HepG2 (cell line): ENCODE results near the gene PDRG1. TPM values are rescaled to one million over a fixed set of nuclear protein-coding genes. Genes with fewer than 3 reads are reported as not detected.
A peak's percentile ranks its signal among the peaks of the same experiment; 100 is the strongest.

Experiments
- CCDC6 ChIP-seq: sonication (generic); formaldehyde crosslinking; IDR thresholded peaks from 2 replicates; pipeline ENCODE4 v1.8.1; 2022; ENCODE audit warnings: mild to moderate bottlenecking, missing genetic modification reagents, moderate library complexity
- GFI1 ChIP-seq: sonication (generic); formaldehyde crosslinking; IDR thresholded peaks from 2 replicates; pipeline ENCODE4 v1.5.0; 2020; ENCODE audit warnings: missing genetic modification reagents, mild to moderate bottlenecking, borderline replicate concordance
- GPN1 ChIP-seq: sonication (generic); formaldehyde crosslinking; IDR thresholded peaks from 2 replicates; pipeline ENCODE4 v1.5.1; 2020; ENCODE audit warnings: missing genetic modification reagents, borderline replicate concordance
- KAT8 ChIP-seq: IDR thresholded peaks from 2 replicates; pipeline ENCODE4 v1.6.1; 2016; ENCODE audit warnings: missing genetic modification reagents, missing compliant biosample characterization
- KDM6A ChIP-seq: IDR thresholded peaks from 2 replicates; pipeline ENCODE4 v1.6.1; 2016; ENCODE audit warnings: low read depth
- MYNN ChIP-seq: sonication (generic); formaldehyde crosslinking; IDR thresholded peaks from 2 replicates; pipeline ENCODE4 v1.4.0; 2020; ENCODE audit warnings: mild to moderate bottlenecking, low read depth, missing genetic modification reagents
- SOX13 ChIP-seq, 3 experiments: fragments of 450-650 bp in 1 of 3; sonication (generic) in 1 of 3; formaldehyde crosslinking in 1 of 3; IDR thresholded peaks in 2 of 3; conservative IDR thresholded peaks in 1 of 3; 2 replicates each; pipeline versions ENCODE4 v1.5.0 to v1.6.1; 2016 to 2020; ENCODE audit warnings: antibody characterized with exemption in 1 of 3, mild to moderate bottlenecking in 1 of 3, missing compliant biosample characterization in 1 of 3, missing genetic modification reagents in 1 of 3, moderate library complexity in 1 of 3
- TOE1 ChIP-seq: sonication (generic); formaldehyde crosslinking; IDR thresholded peaks from 2 replicates; pipeline ENCODE4 v1.4.0; 2020; ENCODE audit warnings: mild to moderate bottlenecking, missing genetic modification reagents
- ZBTB3 ChIP-seq: sonication (generic); formaldehyde crosslinking; IDR thresholded peaks from 2 replicates; pipeline ENCODE4 v1.4.0; 2020; ENCODE audit warnings: low read depth, mild to moderate bottlenecking, moderate library complexity, missing genetic modification reagents, borderline replicate concordance
- ZBTB7A ChIP-seq: sonication (generic); formaldehyde crosslinking; IDR thresholded peaks from 2 replicates; pipeline ENCODE4 v1.8.0; 2022; ENCODE audit warnings: mild to moderate bottlenecking, missing genetic modification reagents
- ZBTB8A ChIP-seq: sonication (generic); formaldehyde crosslinking; IDR thresholded peaks from 2 replicates; pipeline ENCODE4 v1.4.0; 2020; ENCODE audit warnings: mild to moderate bottlenecking, low read depth, missing genetic modification reagents, borderline replicate concordance
- ZKSCAN1 ChIP-seq: fragments of 150-350 bp; IDR thresholded peaks from 2 replicates; pipeline ENCODE4 v1.6.1; 2014; ENCODE audit warnings: low read length
- ZNF343 ChIP-seq: sonication (generic); formaldehyde crosslinking; IDR thresholded peaks from 2 replicates; pipeline ENCODE4 v1.4.0; 2020; ENCODE audit warnings: mild to moderate bottlenecking, missing genetic modification reagents
- ZNF451 ChIP-seq: sonication (generic); formaldehyde crosslinking; IDR thresholded peaks from 2 replicates; pipeline ENCODE4 v1.5.0; 2020; ENCODE audit warnings: mild to moderate bottlenecking, missing genetic modification reagents
- ZNF543 ChIP-seq: sonication (generic); formaldehyde crosslinking; IDR thresholded peaks from 2 replicates; pipeline ENCODE4 v1.4.0; 2020; ENCODE audit warnings: mild to moderate bottlenecking, missing genetic modification reagents
- ZNF619 ChIP-seq: sonication (generic); formaldehyde crosslinking; IDR thresholded peaks from 2 replicates; pipeline ENCODE4 v1.4.0; 2020; ENCODE audit warnings: mild to moderate bottlenecking, missing genetic modification reagents
- ZNF674 ChIP-seq: sonication (generic); formaldehyde crosslinking; IDR thresholded peaks from 2 replicates; pipeline ENCODE4 v1.5.0; 2020; ENCODE audit warnings: low read depth, mild to moderate bottlenecking, missing genetic modification reagents
- polyA plus RNA-seq, 8 experiments: library from polyadenylated mRNA; depleted of rRNA in 3 of 8; stranded (reverse) in 7 of 8; unstranded in 1 of 8; fragments of >200 nt; fragmentation: Illumina TruSeq in 4 of 8; extraction: Trizol in 4 of 8; gene quantifications; 2 replicates each; pipeline versions ENCODE4 v1.2.1 to v1.2.3, GENCODE V29; 2011 to 2016; ENCODE audit warnings: low read depth in 4 of 8, missing spikeins in 1 of 8, mixed read lengths in 1 of 8; ENCODE audit not compliant: insufficient read depth in 1 of 8
- total RNA-seq, 5 experiments: library from RNA; depleted of rRNA; stranded (reverse); fragments of >200 nt; fragmentation: Illumina TruSeq; extraction: Trizol; gene quantifications; 2 replicates each; pipeline ENCODE4 v1.2.3, GENCODE V29; 2016; ENCODE audit warnings: low read depth in 1 of 5
- TF ChIP-seq, protein P1 (sequence below): sonication (generic); formaldehyde crosslinking; IDR thresholded peaks from 2 replicates; pipeline ENCODE4 v1.5.1; 2020; ENCODE audit warnings: mild to moderate bottlenecking, missing genetic modification reagents, borderline replicate concordance
- TF ChIP-seq, protein P2 (sequence below): sonication (generic); formaldehyde crosslinking; IDR thresholded peaks from 2 replicates; pipeline ENCODE4 v1.4.0; 2020; ENCODE audit warnings: missing genetic modification reagents, borderline replicate concordance
- TF ChIP-seq, protein P3 (sequence below): sonication (generic); formaldehyde crosslinking; conservative IDR thresholded peaks from 2 replicates; pipeline ENCODE4 v1.8.1; 2023; ENCODE audit warnings: missing genetic modification reagents
- TF ChIP-seq, protein P4 (sequence below): sonication (generic); formaldehyde crosslinking; IDR thresholded peaks from 2 replicates; pipeline ENCODE4 v1.5.1; 2020; ENCODE audit warnings: missing genetic modification reagents, mild to moderate bottlenecking, borderline replicate concordance

PDRG1 gene
- total and polyA plus RNA-seq, 2 of the 13 experiments (the other 11 are each of a cell fraction or from before 2014, with no cell fraction given): 16.6 to 18.0 TPM

DNA sequence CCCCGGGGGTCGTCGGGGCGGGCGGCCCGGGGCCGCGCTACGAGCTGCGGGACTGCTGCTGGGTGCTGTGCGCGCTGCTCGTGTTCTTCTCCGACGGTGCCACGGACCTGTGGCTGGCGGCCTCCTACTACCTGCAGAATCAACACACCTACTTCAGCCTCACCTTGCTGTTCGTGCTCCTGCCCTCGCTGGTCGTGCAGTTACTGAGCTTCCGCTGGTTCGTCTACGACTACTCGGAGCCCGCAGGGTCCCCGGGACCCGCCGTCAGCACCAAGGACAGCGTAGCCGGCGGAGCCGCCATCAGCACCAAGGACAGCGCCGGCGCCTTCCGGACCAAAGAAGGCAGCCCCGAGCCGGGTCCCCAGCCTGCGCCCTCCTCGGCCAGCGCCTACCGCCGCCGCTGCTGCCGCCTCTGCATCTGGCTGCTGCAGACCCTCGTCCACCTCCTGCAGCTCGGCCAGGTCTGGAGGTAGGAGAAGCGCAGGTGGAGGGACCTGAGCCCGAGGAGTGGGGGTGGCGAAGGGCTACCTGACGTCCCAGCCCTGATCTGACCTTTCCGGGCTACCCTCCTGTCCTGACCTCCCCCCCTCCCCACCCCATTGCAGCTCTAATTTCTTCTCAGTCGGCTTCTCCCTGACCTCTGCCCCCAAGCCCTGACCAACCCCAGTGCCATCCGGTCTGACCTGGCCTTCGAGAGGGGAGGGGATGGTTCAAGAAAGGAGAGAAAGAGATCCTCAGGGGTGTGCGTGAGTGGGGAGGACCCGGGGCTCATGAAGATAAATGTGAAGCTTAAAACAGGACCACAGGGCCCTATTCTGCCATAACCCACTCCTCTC, 16.7 kb upstream of the PDRG1 start (continued):
- TF ChIP-seq GFI1 (CRISPR knock-in tag) (peak; percentile 99), ZNF451 (CRISPR knock-in tag) (peak; percentile 100), KDM6A (CRISPR knock-in tag) (peak; percentile 100), ZNF543 (peak; percentile 100), ZNF674 (CRISPR knock-in tag) (peak; percentile 100), ZBTB7A (CRISPR knock-in tag) (peak; percentile 100), ZNF619 (peak; percentile 100), GPN1 (CRISPR knock-in tag) (peak; percentile 100), KAT8 (peak; percentile 100), ZKSCAN1 (0 out of 2 replicates have a peak, but pooled peaks have one; percentile 35), CCDC6 (CRISPR knock-in tag) (peak; percentile 100), MYNN (peak; percentile 100), ZBTB8A (CRISPR knock-in tag) (peak; percentile 100), SOX13 (IDR thresholded peaks at IDR 0.05) (no peak), SOX13 (CRISPR knock-in tag; conservative IDR thresholded peaks at IDR 0.05 in 1 of 2, IDR thresholded peaks at IDR 0.05 in 1 of 2) (peak in 1 of 2 experiments; percentile 99; a peak in 2 of 4 replicates), ZBTB3 (CRISPR knock-in tag) (peak; percentile 100), TOE1 (CRISPR knock-in tag) (peak; percentile 100), ZNF343 (CRISPR knock-in tag) (peak; percentile 100)
- TF ChIP-seq, protein P1, sequence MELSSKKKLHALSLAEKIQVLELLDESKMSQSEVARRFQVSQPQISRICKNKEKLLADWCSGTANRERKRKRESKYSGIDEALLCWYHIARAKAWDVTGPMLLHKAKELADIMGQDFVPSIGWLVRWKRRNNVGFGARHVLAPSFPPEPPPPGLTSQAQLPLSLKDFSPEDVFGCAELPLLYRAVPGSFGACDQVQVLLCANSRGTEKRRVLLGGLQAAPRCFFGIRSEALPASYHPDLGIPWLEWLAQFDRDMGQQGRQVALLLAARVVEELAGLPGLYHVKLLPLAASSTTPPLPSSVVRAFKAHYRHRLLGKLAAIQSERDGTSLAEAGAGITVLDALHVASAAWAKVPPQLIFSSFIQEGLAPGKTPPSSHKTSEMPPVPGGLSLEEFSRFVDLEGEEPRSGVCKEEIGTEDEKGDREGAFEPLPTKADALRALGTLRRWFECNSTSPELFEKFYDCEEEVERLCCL (CRISPR knock-in tag): peak; percentile 100
- TF ChIP-seq, protein P2, sequence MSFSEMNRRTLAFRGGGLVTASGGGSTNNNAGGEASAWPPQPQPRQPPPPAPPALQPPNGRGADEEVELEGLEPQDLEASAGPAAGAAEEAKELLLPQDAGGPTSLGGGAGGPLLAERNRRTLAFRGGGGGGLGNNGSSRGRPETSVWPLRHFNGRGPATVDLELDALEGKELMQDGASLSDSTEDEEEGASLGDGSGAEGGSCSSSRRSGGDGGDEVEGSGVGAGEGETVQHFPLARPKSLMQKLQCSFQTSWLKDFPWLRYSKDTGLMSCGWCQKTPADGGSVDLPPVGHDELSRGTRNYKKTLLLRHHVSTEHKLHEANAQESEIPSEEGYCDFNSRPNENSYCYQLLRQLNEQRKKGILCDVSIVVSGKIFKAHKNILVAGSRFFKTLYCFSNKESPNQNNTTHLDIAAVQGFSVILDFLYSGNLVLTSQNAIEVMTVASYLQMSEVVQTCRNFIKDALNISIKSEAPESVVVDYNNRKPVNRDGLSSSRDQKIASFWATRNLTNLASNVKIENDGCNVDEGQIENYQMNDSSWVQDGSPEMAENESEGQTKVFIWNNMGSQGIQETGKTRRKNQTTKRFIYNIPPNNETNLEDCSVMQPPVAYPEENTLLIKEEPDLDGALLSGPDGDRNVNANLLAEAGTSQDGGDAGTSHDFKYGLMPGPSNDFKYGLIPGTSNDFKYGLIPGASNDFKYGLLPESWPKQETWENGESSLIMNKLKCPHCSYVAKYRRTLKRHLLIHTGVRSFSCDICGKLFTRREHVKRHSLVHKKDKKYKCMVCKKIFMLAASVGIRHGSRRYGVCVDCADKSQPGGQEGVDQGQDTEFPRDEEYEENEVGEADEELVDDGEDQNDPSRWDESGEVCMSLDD (CRISPR knock-in tag): peak; percentile 100
- TF ChIP-seq, protein P3, sequence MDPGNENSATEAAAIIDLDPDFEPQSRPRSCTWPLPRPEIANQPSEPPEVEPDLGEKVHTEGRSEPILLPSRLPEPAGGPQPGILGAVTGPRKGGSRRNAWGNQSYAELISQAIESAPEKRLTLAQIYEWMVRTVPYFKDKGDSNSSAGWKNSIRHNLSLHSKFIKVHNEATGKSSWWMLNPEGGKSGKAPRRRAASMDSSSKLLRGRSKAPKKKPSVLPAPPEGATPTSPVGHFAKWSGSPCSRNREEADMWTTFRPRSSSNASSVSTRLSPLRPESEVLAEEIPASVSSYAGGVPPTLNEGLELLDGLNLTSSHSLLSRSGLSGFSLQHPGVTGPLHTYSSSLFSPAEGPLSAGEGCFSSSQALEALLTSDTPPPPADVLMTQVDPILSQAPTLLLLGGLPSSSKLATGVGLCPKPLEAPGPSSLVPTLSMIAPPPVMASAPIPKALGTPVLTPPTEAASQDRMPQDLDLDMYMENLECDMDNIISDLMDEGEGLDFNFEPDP (CRISPR knock-in tag): peak; percentile 100
- TF ChIP-seq, protein P4, sequence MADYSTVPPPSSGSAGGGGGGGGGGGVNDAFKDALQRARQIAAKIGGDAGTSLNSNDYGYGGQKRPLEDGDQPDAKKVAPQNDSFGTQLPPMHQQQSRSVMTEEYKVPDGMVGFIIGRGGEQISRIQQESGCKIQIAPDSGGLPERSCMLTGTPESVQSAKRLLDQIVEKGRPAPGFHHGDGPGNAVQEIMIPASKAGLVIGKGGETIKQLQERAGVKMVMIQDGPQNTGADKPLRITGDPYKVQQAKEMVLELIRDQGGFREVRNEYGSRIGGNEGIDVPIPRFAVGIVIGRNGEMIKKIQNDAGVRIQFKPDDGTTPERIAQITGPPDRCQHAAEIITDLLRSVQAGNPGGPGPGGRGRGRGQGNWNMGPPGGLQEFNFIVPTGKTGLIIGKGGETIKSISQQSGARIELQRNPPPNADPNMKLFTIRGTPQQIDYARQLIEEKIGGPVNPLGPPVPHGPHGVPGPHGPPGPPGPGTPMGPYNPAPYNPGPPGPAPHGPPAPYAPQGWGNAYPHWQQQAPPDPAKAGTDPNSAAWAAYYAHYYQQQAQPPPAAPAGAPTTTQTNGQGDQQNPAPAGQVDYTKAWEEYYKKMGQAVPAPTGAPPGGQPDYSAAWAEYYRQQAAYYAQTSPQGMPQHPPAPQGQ (CRISPR knock-in tag): peak; percentile 100; the same call in 1 of the 2 replicates
